Measurements from ENCODE around the gene SOCS6.
A peak's percentile ranks its signal among the peaks of the same experiment; 100 is the strongest.

The SOCS6 gene

DNA sequence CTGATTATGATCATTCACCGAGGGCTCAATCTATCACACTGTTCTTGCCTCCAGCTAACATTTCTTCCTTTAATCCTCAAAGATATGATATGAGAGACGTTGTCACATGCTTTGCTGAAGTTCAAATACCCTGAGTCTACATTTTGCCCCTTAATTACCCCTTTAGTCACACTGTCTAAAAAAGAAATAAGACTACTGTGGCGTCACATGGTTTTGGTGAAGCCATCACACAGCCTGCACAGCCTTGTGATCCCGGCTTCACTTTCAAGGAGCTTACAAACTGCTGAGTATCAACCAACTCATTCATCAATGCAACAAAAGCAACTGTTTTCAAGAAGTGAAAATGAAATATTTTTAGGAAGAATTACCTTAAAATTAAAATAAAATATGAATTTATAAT, 31.9 kb upstream of the SOCS6 start:
- no peak overlapping the region for H3K4me3 ChIP-seq (ENCODE audit: low read length)
- no peak for DNase-seq (ENCODE audit: low read depth)
- TF ChIP-seq, protein P1, sequence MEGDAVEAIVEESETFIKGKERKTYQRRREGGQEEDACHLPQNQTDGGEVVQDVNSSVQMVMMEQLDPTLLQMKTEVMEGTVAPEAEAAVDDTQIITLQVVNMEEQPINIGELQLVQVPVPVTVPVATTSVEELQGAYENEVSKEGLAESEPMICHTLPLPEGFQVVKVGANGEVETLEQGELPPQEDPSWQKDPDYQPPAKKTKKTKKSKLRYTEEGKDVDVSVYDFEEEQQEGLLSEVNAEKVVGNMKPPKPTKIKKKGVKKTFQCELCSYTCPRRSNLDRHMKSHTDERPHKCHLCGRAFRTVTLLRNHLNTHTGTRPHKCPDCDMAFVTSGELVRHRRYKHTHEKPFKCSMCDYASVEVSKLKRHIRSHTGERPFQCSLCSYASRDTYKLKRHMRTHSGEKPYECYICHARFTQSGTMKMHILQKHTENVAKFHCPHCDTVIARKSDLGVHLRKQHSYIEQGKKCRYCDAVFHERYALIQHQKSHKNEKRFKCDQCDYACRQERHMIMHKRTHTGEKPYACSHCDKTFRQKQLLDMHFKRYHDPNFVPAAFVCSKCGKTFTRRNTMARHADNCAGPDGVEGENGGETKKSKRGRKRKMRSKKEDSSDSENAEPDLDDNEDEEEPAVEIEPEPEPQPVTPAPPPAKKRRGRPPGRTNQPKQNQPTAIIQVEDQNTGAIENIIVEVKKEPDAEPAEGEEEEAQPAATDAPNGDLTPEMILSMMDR (IDR thresholded peaks at IDR 0.05; ENCODE audit: insufficient read depth, low read depth, low read length, missing control alignments): no peak

- DNase-seq (ENCODE audit: low read depth): no peak
- H3K4me3 ChIP-seq (ENCODE audit: low read length): no peak overlapping the region
- TF ChIP-seq, protein P1 (IDR thresholded peaks at IDR 0.05; ENCODE audit: insufficient read depth, low read depth, low read length, missing control alignments): no peak
Measured at GRCh38 chr18:70258243-70258642, 30.6 kb upstream of the SOCS6 start.

- TF ChIP-seq, protein P1 (IDR thresholded peaks at IDR 0.05; ENCODE audit: insufficient read depth, low read depth, low read length, missing control alignments): no peak
- H3K4me3 ChIP-seq (ENCODE audit: low read length): no peak overlapping the region
- no peak for DNase-seq (ENCODE audit: low read depth)
Measured at GRCh38 chr18:70260683-70261082, 28.2 kb upstream of the SOCS6 start.

- no peak overlapping the region for H3K4me3 ChIP-seq (ENCODE audit: low read length)
- no peak for DNase-seq (ENCODE audit: low read depth)
- TF ChIP-seq, protein P1 (IDR thresholded peaks at IDR 0.05; ENCODE audit: insufficient read depth, low read depth, low read length, missing control alignments): no peak
Measured at GRCh38 chr18:70261141-70261788, 27.6 kb upstream of the SOCS6 start.

- no peak for DNase-seq (ENCODE audit: low read depth)
- no peak overlapping the region for H3K4me3 ChIP-seq (ENCODE audit: low read length)
- TF ChIP-seq, protein P1 (IDR thresholded peaks at IDR 0.05; ENCODE audit: insufficient read depth, low read depth, low read length, missing control alignments): no peak
Measured at GRCh38 chr18:70263336-70263735, 25.5 kb upstream of the SOCS6 start.

- DNase-seq (ENCODE audit: low read depth): no peak
- TF ChIP-seq, protein P1 (IDR thresholded peaks at IDR 0.05; ENCODE audit: insufficient read depth, low read depth, low read length, missing control alignments): no peak
- H3K4me3 ChIP-seq (ENCODE audit: low read length): no peak overlapping the region
Measured at GRCh38 chr18:70271742-70272141, 17.1 kb upstream of the SOCS6 start.

DNA sequence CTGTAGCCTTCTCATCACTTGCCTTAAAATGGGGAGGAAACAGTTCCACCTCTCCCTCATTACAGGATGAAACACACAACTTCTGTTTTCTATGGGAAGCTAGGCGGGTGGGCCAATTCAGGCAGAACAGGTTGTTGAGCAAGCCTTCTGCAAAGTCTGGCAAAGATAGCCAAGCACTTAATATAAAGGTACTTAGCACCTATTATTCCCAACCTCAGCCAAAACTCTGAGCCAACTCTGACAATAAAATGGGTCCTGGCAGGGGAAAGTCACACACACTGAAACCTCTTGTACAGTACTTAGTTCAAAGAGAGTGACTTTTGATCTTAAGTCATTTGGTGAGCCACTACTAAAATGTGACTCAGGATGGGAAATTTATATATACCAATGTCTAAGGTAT, 15.8 kb upstream of the SOCS6 start:
- peak; percentile 59 for DNase-seq (ENCODE audit: low read depth)
- H3K4me3 ChIP-seq (ENCODE audit: low read length): no peak overlapping the region
- TF ChIP-seq, protein P1 (IDR thresholded peaks at IDR 0.05; ENCODE audit: insufficient read depth, low read depth, low read length, missing control alignments): no peak
